ENCODE data around the gene MVB12B.

MVB12B gene

DNA sequence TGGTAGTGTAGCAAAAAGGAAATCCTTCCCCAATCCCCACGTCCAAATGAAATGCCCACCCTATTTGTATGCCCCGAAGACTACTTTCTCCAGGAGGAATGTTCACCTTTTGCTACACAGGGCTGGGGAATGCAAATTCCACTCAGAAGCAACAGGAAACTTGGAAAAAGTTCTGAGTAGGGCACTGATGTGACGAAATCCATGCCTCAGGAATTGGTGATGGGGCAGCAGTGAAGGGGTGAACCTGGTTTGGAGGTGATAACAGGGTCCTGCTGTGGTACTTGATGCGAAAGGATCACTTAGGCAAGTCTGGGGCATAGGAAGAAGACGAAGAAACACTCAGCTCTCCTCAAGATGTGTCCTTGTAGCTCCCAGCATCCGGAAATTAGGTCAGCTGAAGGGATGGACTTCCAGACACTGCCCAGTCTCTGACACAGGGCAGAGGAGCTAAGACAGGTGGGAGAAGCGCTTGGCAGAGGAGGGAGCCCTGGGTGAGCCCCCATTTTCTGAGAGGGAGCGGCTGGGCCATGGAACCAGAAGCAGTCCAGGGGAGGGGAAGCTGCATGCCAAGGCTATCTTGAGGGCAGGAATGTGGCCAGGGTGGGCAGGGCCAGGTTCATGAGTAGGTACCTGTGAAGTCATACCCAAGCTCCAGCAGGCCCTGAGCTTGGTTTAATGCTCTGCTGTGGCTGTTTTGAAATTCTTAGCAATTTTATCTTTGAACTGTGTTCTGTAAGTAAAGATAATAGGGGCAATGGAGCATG is 22.2 kb upstream of the MVB12B start:
- DNase-seq, result no peak

DNA sequence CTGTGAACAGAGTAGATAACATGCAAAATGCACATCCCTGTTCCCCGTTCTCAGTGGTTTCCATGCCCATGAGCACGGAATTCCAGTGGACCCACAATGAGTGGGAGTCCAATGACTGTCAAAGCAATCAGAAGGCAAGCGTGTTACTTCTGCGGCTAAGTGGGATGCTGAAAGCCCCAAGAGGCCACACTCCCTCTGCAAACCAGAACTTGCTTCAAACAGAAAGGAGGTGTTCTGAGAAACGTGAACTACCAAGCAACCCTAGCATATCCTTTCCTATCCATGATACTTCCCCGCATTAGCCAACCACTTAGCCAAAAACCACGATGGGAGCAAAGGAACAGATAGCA is 21.7 kb upstream of the MVB12B start:
- DNase-seq, result no peak

DNA sequence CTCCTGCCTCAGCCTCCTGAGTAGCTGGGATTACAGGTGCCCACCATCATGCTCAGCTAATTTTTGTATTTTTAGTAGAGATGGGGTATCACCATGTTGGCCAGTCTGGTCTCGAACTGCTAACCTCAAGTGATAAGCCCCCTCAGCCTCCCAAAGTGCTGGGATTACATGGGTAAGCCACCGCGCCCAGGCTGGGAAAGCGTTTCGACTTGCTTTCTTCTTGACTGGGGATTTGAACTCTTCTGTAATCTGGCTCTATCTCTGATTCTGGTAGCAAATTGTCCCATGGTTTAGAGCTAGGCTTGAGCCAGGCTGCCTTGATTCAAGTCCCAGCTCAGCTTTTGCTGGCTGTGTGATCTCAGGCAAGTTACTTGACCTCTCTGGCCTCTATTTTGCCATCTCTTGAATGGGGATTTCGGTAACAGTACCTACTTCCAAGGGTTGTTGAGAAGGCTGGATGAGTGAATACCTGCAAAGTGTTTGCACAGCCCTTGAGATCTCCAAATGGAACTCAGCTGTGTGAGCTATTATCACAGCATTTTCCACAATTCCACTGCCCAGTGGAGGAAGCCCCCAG is 20.5 kb upstream of the MVB12B start:
- DNase-seq, result no peak

DNA sequence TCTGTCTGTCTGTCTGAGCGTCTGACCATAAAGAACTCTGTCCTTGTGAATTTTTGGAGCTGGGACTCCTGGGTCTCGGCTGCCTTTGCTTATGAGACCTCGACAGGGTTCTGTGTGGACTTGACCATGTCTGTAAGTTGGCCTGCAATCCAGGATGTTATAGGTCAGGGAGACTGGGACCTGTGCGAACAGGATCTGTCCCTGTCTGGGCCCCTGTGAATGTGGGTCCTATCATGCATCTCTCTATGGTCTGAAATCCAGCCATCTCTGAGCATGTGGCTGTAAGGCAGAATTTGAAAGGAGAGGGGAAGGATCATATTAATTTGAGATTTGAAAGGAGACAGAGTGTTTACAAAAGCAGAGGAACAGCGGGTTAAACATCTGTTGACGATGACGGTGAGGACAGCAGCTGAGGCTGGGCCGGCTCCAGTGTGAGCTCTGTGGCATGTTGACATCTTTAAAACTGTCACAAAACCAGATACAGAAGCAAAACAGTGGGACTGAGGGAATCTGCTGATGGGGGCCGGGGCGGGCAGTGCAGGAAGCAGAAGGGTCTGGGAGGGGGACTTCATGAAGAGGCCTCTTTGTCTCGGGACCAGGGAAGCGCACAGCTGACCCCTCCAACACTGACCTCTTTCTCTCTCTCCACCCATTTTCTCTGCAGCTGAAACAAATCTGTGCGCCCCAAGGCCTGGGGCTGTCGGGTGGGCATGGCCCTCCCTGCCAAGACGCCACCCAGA is 19.1 kb upstream of the MVB12B start:
- DNase-seq, result no peak

DNA sequence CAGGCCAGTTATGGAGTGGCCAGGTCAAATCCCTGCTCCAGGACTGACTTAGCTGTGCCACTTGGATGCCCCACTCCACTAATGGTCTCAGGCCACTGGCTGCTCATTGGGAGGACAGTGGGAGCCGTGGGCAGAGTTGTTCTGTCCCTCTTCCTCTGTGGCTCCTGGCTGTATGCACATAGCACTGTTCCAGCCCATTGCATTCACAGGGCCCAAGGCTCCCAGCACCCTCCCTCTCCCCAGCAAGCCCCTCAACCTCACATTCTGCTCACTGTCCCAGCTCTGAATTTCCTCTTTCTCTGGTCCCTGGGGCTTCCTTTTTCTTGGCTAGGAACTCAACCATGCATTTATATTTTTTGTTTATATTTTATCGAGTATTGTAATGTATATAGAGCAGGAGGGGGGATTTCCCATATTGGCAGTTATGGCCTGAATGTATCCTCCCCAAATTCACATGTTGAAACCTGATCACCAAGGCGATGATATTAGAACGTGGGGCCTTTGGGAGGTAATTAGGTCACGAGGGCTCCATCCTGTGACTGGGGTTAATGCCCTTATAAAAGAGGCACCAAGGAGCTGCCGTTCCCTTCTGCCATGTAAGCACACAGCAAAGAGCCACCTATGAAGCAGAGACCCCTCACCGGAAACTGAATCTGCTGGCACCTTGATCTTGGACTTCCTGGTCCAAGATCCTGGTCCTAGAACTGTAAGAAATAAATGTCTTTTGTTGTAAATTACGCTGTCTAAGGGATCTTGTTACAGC is 17.0 kb upstream of the MVB12B start:
- no peak for DNase-seq

DNA sequence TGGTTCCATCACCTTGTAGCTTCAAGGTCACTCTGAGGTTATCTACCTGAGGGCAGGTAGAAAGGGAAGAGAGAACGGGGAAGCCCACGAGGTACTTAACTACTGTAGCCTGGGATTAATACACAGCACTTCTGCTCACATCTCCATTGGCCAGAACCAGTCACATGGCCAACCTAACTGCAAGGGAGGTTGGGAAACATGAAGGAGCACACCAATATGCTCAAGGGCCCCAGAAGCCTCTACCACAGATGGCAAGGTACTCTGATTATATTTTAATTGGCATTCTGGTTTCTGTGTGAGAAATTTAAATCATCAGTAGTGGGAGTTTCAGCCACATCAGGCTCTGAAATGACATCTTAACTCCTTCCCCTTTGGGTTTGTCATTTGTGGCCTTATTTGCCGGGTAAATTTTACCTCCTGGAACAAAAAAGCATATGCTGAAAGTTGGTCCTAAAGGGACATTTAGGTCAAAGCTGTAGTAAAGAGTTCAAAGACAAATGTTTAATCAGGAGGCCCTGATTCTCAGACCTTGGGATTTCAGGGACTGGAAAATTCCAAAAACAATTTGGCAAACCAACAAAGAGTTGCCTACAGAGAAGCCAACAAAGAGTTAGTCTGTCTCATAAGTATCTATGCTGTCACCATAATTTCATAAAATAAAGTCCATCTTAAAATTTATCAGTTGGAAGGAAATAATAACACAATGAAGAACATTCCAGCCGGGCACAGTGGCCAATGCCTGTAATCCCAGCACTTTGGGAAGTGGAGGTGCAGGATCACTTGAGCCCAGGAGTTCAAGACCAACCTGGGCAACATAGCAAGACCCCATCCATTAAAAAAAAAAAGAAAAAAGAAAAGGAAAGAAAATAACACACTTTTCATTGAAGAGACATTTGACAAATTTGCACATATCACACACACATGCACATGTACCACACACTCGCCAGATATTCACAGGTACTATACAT is 13.8 kb upstream of the MVB12B start:
- no peak for DNase-seq

DNA sequence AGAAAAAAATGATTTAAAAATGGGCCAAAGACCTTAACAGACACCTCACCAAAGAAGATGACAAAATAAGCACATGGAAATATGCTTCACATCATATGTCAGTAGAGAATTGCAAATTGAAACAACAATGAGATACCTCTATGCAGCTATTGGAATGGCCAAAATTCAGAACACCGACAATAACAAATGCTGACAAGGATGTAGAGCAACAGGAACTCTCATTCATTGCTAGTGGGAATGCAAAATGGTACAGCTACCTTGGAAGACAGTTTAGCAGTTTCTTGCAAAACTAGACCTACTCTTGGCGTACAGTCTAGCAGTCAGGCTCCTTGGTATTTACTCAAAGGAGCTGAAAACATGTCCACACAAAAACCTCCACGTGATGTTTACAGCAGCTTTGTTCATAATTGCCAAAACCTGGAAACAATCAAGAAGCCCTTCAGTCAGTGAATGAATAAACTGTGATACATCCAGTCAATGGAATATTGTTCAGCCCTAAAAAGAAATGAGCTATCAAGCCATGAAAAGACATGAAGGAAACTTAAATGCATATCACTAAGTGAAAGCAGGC is 10.5 kb upstream of the MVB12B start:
- DNase-seq, result no peak

DNA sequence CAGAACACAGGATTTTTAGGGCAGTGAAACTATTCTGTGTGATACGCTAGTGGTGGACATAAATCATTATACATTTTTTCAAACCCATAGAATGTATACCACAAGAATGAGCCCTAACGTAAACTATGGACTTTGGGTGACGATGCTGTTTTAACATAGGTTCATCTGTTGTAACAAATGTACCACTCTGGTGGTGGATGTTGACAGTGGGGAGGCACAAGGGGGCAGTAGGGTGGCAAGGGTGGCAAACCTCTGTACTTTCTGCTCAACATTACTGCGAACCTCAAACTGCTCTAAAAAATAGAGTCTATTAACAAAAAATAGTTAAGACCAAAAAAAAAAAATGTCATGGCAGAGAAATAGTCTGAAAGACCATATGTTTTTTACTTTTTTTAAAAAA is 9.1 kb upstream of the MVB12B start:
- DNase-seq, result no peak

DNA sequence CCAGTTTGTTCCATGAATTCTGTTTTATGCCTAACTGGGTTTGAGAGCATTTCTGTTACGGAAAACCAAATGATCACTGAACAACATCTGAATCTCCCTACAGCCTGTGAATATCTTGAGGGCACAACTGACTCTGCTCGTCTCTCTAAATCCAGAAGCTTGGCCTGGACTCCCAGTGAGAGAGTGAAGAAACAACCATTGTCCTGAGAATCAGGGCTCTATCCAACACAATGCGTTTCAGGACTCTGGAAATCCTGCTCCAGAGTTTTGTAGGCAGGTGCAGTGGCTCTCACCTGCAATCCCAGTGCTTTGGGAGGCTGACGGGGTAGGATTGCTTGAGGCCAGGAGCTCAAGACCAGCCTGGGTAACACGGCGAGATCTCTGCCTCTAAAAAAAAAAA is 7.8 kb upstream of the MVB12B start:
- no peak for DNase-seq

DNA sequence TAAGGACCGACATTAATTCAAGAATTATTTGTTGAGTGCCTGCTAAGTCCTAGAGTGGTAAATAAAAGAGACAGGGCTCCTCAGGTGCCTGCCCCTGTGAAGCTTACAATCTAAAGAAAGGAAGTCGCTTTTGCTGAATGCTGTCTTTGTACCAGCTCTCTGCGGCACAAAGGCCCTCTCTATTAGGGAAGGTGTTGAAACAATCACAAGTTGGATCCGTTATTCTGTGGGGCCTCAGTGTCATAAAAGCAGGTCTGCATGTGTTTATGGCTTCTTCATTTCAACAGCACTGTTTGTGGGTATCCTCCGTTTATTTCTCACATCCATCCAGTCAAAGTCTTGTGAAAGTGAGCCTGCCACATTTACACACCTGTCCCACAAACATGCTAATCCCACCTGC is 7.0 kb upstream of the MVB12B start:
- no peak for DNase-seq

DNA sequence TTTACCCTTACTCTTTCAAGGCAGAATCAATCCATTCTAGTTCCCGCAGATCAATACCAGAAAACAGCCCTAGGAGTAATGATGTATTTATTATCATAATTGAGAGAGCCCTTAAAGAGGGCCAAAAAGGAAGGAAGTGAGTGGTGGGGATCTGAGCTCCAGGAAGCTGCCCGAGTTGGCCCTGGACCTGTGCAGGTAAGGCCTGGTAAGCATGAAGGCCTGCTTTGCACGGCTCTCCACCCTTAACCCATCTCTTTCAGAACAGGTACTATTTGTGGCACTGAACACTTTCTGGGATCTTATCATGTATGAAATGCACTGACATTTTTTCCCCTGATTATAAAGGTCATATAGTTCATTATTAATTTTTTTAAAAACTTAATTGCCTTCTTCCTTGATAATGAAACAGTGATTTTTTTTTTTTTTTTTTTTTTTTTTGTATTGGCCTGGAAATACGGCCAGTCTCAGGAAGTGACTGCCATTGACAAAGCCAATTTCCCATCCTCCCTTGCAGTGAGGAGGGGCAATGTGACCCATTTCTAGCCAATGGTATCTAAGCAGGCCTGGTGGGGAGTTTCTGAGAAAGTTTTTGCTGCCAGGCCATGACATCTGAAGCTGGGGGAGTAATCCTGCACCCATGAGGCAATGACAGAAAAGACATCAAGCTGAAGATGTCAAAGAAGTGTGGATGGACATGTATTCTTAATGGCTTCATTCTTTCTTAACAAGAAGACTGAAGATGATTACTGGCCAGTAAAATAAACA is 6.3 kb upstream of the MVB12B start:
- DNase-seq, result no peak

DNA sequence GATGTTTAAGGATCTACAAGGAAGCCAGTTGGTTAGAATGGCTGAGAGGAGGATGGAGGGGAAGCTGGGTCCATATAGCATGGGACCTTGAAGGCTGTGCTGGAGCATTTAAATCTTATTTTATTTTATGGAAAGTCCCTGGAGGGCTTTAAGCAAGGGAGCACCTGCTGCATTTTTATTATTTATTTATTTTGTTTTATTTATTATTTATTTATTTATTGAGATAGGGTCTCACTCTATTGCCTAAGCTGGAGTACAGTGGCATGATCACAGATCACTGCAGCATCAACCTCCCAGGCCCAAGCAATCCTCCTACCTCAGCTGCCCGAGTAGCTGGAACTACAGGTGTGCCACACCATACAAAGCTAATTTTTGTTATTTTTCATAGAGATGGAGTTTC is 4.9 kb upstream of the MVB12B start:
- no peak for DNase-seq

DNA sequence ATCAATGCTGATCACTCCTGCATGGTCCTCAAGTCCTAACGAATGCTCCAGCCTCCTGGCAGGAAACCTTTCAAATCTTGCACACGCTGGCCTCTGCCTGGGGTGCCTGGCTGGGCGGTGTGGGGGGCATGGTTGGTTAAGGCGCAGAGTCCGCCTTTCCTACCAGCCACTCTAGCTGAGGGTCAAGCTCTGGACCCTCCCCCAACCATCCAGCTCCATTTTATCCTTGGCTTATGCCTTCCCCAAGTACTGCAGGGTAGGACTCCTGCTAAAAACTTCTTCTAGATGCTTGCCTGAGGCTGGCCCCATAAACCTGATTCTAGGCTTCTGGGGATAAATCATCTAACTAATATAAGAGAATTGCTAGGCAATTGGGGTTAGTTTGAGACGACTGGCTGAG is 808 bp upstream of the MVB12B start:
- peak; percentile 54 for DNase-seq

DNA sequence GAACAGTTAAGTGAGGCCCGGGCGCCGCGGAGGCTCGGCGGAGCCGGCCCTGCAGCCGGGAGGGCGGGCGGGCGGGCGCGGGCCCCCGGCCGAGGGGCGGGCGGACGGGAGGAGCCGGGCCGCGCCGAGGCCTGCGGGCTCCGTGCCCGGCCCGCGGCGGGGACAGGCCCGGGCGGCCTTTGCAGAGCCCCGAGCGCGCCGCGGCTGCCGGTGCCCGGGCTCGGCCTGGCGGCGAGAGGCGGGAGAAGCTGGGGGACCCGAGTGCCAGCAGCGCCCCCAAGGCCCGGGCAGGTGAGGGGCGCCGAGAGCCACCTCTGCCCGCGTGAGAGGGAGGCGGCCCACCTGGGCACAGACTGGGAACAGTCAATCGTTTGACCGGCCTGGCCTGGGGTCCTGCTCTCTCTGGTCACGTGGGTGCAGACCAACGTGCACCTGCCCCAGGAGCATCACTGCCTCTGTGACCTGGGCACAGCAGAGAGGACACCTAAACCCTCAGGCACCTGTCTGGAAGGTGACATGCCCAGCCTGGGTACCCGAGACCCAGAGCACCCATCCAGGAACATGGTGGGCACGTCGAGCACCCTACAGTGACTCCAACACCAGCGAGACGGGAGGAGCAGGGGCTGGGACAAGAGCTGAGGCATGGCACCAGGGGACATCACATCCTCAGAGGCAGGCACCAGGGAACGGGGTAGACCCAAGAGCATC is 531 bp downstream of the MVB12B start:
- no peak for DNase-seq

DNA sequence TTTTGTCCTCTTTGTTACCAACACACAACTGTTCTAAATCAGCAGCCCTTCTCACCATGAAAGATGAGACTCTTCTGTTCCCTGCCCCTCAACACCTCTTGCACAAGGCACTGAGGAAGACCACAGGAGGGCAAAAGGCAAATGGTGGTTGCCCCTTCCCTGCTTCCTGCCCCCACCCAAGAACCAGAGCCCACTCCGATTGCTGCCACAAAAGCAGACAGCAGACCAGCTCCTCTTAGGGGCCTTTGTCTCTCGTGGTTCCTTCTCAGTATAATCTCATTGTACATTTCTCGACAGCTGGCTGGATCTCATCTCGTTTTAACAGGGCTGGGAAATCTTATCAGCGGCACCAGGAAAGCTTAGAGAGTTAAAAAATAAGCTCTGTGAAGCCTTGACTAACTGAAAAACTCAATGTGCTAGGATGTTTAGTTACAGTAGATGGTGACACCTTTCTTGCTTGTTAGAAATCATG is 1.1 kb downstream of the MVB12B start:
- no peak for DNase-seq

DNA sequence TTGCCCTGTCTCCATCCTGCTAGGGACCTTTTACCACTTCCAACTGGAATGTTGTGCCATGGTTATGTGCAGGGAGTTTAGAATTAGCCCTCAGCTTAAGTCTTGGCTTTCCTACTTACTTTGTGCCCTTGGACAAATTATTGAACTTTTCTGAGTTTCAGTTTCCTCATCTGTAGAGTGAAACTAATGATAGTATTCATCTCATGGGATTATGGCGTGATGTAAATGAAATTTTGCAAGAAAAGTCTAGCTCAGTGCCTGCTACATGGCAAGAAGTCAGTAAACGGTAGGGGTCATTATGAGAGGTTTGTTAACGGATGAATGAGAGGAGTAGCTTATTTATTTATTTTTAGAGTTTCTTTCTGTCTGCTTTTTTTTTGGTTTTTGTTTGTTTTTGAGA is 1.8 kb downstream of the MVB12B start:
- DNase-seq, result no peak

DNA sequence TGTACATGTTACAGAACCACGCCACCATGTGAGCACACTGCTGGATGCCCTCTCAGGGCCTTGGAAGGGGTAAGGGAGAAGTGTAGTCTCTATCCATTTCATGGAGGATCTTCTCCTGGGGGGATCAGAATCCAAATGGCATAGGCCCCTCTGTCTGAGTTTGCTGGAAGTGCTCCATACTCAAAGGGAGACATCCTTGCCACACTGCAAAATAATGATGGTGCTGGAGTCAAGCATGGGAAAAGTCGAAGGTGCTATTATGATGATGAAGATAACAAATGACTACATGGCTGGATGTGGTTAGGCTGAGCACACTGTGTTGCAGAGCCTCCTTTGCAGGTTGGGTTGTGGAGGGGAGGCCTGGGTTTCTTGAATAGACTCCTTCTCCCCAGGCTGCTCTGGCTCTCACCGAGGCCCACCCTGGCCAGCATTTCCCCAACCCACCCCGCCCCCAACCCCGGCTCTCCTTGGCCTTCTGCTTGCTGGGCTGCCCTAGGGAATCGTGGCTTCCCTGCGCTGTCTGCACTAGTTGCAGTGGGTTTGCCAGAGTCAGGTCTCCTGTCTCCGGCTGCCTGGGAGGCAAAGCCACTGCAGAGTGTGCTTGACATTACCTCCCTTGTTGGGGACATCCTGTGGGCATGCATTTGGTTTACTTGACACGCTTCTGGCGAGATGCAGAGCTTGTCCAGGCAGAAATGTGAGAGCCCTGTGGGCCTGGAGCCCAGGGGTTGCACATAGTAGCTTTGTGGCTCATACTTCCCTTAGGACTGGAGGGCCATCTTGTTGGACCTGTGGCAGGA is 3.0 kb downstream of the MVB12B start:
- no peak for DNase-seq

DNA sequence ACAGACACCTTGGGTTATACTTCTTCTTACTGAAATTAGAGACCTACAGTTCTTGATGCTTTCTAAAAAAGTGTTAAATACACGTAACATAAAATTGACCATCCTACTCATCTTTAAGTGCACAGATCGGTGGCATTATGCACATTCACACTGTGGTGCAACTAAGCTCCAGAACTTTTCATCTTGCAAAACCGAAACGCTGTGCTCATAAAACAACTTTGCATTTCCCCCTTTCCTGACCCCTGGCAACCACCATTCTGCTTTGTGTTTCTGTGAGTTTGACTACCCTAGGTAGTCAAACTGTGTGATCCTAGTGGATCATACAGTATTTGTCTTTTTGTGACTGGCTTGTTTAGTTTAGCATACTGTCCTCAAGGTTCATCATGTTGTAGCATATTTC is 3.9 kb downstream of the MVB12B start:
- no peak for DNase-seq

DNA sequence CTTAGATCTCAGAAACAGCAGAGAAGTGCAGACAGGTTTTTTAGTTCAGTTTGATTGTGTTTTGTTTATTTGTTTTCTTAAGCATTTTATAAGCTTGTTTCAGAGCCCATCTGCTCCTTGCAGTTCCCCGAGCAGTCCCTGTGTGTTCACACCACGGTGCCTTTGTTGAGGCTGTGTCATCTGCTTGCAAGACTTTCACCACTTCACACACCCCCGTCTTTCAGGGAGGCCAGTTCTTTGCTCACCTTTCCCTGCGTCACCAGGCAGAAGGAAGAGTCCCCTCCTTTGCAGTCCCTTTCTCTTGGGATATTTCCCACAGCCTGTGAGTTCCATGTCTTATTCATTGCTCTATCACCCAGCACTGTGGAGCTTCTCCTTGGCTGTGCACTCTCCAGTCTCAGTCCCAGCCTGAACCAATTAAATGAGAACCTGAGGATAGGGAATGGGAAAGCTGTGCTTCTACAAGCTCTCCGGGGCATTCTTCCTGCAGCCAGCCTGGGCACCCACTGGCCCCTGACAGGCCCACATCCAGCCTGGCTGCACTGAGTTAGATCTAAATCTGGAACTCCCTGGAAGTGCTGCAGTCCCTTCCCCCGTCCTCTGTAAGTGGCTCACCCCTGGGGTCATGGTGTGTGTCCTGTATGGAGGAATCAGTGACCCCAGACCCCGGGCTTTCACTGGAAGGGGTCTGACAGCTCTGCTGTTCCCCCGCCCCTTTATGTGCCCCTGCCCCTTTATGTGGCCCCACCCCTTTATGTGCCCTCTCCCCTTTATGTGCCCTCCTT is 5.5 kb downstream of the MVB12B start:
- DNase-seq, result no peak
